ENCODE measurements around the gene CD300A.

Gene CD300A

DNA sequence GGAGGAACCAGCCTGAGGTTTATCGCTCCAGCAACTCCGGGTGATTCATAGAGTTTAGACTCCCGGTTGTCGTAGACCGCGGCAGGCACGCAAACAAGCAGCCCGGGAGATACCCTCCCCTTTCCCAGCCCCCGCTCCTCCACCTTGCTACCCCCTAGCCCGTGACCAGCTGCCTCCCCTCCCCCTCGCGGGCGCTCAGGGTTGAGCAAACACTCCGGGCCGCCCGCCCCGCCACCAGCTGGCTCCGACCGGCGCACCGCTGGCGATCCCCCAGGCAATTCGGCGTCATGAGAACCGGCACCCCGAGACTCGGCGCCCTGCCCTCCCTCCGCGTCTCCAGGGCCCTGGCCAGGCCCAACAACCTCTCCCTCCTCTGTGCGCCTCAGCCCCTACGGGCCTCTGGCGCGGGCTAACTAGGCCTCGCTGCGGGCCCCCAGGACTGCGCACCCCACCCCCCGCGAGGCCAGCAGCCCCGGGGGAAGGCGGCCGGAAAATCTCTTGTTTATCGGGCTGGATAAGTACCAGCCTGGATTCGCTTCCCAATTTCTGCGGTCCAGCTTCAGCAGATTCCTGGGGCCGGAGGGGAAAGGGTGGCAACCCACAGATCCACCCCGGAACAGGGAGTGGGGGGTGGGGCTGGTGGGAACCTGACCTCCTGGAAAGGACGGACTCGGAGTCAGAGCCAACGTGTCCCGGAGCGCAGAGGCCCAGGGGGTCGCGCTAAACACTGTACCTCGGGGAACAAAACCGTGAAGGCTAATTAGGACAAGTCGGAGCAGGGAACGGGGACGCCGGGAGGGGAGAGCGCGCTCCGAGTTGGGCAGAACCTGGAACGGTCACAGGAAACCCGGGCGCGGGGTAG is 35.5 kb upstream of the CD300A start (continued):
- peak; percentile 49; the same call in 1 of the 2 replicates for TF ChIP-seq EGR2 (tag by site-specific recombination; IDR thresholded peaks at IDR 0.05; ENCODE audit: low read depth)
- TF ChIP-seq, protein P1, sequence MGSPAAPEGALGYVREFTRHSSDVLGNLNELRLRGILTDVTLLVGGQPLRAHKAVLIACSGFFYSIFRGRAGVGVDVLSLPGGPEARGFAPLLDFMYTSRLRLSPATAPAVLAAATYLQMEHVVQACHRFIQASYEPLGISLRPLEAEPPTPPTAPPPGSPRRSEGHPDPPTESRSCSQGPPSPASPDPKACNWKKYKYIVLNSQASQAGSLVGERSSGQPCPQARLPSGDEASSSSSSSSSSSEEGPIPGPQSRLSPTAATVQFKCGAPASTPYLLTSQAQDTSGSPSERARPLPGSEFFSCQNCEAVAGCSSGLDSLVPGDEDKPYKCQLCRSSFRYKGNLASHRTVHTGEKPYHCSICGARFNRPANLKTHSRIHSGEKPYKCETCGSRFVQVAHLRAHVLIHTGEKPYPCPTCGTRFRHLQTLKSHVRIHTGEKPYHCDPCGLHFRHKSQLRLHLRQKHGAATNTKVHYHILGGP (tag by site-specific recombination; IDR thresholded peaks at IDR 0.05): no peak
- TF ChIP-seq ZNF211 (tag by site-specific recombination; IDR thresholded peaks at IDR 0.05; ENCODE audit: low read depth): no peak
- TF ChIP-seq ZBTB21 (tag by site-specific recombination; IDR thresholded peaks at IDR 0.05): peak; percentile 56
- peak; percentile 93 for TF ChIP-seq ZNF335 (tag by site-specific recombination; conservative IDR thresholded peaks at IDR 0.05)
- peak; percentile 81 for TF ChIP-seq ZNF2 (tag by site-specific recombination; IDR thresholded peaks at IDR 0.05)
- peak; percentile 77 for TF ChIP-seq ZSCAN30 (tag by site-specific recombination; IDR thresholded peaks at IDR 0.05)
- no peak; the same call in 1 of the 2 replicates for TF ChIP-seq ZNF366 (tag by site-specific recombination; conservative IDR thresholded peaks at IDR 0.05)
- TF ChIP-seq ZBTB7A (tag by site-specific recombination; IDR thresholded peaks at IDR 0.05; ENCODE audit: low read depth): peak; percentile 34; the same call in 1 of the 2 replicates
- peak; percentile 44; the same call in 1 of the 2 replicates for TF ChIP-seq TRIM28 (IDR thresholded peaks at IDR 0.05; ENCODE audit: borderline replicate concordance, low read length)
- TF ChIP-seq, protein P2, sequence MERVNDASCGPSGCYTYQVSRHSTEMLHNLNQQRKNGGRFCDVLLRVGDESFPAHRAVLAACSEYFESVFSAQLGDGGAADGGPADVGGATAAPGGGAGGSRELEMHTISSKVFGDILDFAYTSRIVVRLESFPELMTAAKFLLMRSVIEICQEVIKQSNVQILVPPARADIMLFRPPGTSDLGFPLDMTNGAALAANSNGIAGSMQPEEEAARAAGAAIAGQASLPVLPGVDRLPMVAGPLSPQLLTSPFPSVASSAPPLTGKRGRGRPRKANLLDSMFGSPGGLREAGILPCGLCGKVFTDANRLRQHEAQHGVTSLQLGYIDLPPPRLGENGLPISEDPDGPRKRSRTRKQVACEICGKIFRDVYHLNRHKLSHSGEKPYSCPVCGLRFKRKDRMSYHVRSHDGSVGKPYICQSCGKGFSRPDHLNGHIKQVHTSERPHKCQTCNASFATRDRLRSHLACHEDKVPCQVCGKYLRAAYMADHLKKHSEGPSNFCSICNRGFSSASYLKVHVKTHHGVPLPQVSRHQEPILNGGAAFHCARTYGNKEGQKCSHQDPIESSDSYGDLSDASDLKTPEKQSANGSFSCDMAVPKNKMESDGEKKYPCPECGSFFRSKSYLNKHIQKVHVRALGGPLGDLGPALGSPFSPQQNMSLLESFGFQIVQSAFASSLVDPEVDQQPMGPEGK (tag by site-specific recombination; IDR thresholded peaks at IDR 0.05): peak; percentile 98
- peak; percentile 99 for TF ChIP-seq GLIS1 (tag by site-specific recombination; IDR thresholded peaks at IDR 0.05)
- TF ChIP-seq ZBTB17 (tag by site-specific recombination; IDR thresholded peaks at IDR 0.05): peak; percentile 67
- 0 out of 2 replicates have a peak, but pooled peaks have one; percentile 27 for TF ChIP-seq ZNF596 (tag by site-specific recombination; IDR thresholded peaks at IDR 0.05)
- peak; percentile 63 for TF ChIP-seq ZFHX2 (tag by site-specific recombination; conservative IDR thresholded peaks at IDR 0.05)
- TF ChIP-seq, protein P3, sequence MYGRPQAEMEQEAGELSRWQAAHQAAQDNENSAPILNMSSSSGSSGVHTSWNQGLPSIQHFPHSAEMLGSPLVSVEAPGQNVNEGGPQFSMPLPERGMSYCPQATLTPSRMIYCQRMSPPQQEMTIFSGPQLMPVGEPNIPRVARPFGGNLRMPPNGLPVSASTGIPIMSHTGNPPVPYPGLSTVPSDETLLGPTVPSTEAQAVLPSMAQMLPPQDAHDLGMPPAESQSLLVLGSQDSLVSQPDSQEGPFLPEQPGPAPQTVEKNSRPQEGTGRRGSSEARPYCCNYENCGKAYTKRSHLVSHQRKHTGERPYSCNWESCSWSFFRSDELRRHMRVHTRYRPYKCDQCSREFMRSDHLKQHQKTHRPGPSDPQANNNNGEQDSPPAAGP (tag by site-specific recombination; IDR thresholded peaks at IDR 0.05): peak; percentile 97
- no peak for TF ChIP-seq ZNF544 (tag by site-specific recombination; IDR thresholded peaks at IDR 0.05)
- no peak for TF ChIP-seq ZNF571 (tag by site-specific recombination; IDR thresholded peaks at IDR 0.05)
- TF ChIP-seq ZNF610 (tag by site-specific recombination; IDR thresholded peaks at IDR 0.05; ENCODE audit: borderline replicate concordance): peak; percentile 64; the same call in 1 of the 2 replicates
- TF ChIP-seq ZBTB48 (tag by site-specific recombination; IDR thresholded peaks at IDR 0.05): peak; percentile 82
- TF ChIP-seq ZNF600 (tag by site-specific recombination; IDR thresholded peaks at IDR 0.05): peak; percentile 61; the same call in 1 of the 2 replicates
- TF ChIP-seq MZF1 (tag by site-specific recombination; IDR thresholded peaks at IDR 0.05; ENCODE audit: borderline replicate concordance): no peak
- no peak for TF ChIP-seq ZNF707 (tag by site-specific recombination; IDR thresholded peaks at IDR 0.05)
- TF ChIP-seq WT1 (tag by site-specific recombination; IDR thresholded peaks at IDR 0.05): peak; percentile 97
- TF ChIP-seq, protein P4, sequence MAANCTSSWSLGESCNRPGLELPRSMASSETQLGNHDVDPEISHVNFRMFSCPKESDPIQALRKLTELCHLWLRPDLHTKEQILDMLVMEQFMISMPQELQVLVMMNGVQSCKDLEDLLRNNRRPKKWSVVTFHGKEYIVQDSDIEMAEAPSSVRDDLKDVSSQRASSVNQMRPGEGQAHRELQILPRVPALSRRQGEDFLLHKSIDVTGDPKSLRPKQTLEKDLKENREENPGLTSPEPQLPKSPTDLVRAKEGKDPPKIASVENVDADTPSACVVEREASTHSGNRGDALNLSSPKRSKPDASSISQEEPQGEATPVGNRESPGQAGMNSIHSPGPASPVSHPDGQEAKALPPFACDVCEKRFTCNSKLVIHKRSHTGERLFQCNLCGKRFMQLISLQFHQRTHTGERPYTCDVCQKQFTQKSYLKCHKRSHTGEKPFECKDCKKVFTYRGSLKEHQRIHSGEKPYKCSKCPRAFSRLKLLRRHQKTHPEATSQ (tag by site-specific recombination; IDR thresholded peaks at IDR 0.05): peak; percentile 94
- TF ChIP-seq BCL11A (tag by site-specific recombination; IDR thresholded peaks at IDR 0.05; ENCODE audit: low read depth): peak; percentile 86; the same call in 1 of the 2 replicates
- no peak for TF ChIP-seq BCL11B (tag by site-specific recombination; IDR thresholded peaks at IDR 0.05; ENCODE audit: low read depth)
- TF ChIP-seq ZNF10 (tag by site-specific recombination; IDR thresholded peaks at IDR 0.05): no peak
- no peak for TF ChIP-seq SALL2 (tag by site-specific recombination; IDR thresholded peaks at IDR 0.05; ENCODE audit: borderline replicate concordance)
- TF ChIP-seq ZNF121 (tag by site-specific recombination; IDR thresholded peaks at IDR 0.05): peak; percentile 50
- TF ChIP-seq, protein P5, sequence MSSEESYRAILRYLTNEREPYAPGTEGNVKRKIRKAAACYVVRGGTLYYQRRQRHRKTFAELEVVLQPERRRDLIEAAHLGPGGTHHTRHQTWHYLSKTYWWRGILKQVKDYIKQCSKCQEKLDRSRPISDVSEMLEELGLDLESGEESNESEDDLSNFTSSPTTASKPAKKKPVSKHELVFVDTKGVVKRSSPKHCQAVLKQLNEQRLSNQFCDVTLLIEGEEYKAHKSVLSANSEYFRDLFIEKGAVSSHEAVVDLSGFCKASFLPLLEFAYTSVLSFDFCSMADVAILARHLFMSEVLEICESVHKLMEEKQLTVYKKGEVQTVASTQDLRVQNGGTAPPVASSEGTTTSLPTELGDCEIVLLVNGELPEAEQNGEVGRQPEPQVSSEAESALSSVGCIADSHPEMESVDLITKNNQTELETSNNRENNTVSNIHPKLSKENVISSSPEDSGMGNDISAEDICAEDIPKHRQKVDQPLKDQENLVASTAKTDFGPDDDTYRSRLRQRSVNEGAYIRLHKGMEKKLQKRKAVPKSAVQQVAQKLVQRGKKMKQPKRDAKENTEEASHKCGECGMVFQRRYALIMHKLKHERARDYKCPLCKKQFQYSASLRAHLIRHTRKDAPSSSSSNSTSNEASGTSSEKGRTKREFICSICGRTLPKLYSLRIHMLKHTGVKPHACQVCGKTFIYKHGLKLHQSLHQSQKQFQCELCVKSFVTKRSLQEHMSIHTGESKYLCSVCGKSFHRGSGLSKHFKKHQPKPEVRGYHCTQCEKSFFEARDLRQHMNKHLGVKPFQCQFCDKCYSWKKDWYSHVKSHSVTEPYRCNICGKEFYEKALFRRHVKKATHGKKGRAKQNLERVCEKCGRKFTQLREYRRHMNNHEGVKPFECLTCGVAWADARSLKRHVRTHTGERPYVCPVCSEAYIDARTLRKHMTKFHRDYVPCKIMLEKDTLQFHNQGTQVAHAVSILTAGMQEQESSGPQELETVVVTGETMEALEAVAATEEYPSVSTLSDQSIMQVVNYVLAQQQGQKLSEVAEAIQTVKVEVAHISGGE (tag by site-specific recombination; conservative IDR thresholded peaks at IDR 0.05; ENCODE audit: low read depth): peak; percentile 88
